HT1080 (cell line): ENCODE data around the gene JAK3. TPM values are rescaled to one million over a fixed set of nuclear protein-coding genes. Genes with fewer than 3 reads are reported as not detected.

Source experiments
- DNase-seq: peaks from one replicate; pipeline ENCODE4 v3.0.0-alpha.2; 2015; ENCODE audit warnings: low read depth
- total RNA-seq: library from RNA; depleted of rRNA; stranded (reverse); fragments of >200 nt; shearing (Covaris generic); gene quantifications from 2 replicates; pipeline ENCODE4 v1.2.3, GENCODE V29; 2014

JAK3 gene
- total RNA-seq, 1 experiment from 2014 or later, result 0.06 TPM

- DNase-seq, result no peak
Observed at GRCh38 chr19:17866312-17866963, 18.7 kb upstream of the JAK3 start.

- peak; percentile 60 for DNase-seq
Observed at GRCh38 chr19:17865364-17866311, 17.9 kb upstream of the JAK3 start.

GRCh38 chr19:17863520-17864182 lies 15.9 kb upstream of the JAK3 start:
- no peak for DNase-seq

- DNase-seq, result no peak
Observed at GRCh38 chr19:17862711-17863519, 15.1 kb upstream of the JAK3 start.

- no peak for DNase-seq
Observed at GRCh38 chr19:17861542-17862402, 14.0 kb upstream of the JAK3 start.

- DNase-seq, result no peak
Observed at GRCh38 chr19:17860993-17861360, 13.2 kb upstream of the JAK3 start.

- no peak for DNase-seq
Observed at GRCh38 chr19:17860331-17860992, 12.7 kb upstream of the JAK3 start.

GRCh38 chr19:17859533-17860330 lies 11.9 kb upstream of the JAK3 start, which contains the start of gene RPL18A:
Gene RPL18A, plus strand, starts transcription at chr19:17859910. Its CDS starts 47 bp downstream, at chr19:17859957.
- peak; percentile 99 for DNase-seq

GRCh38 chr19:17855280-17856152 lies 7.7 kb upstream of the JAK3 start:
- DNase-seq, result peak; percentile 65

GRCh38 chr19:17854061-17854460 lies 6.3 kb upstream of the JAK3 start:
- no peak for DNase-seq

- DNase-seq, result no peak
Observed at GRCh38 chr19:17848595-17849292, 962 bp upstream of the JAK3 start.

- DNase-seq, result no peak
Observed at GRCh38 chr19:17846146-17846545, 1.6 kb downstream of the JAK3 start.

- no peak for DNase-seq
Observed at GRCh38 chr19:17843908-17844490, 3.8 kb downstream of the JAK3 start.

GRCh38 chr19:17843292-17843827 lies 4.4 kb downstream of the JAK3 start:
- DNase-seq, result no peak

- no peak for DNase-seq
Observed at GRCh38 chr19:17842663-17843291, 5.0 kb downstream of the JAK3 start.
